Measurements from ENCODE around the gene IL1B.
"Not testable (repeated sequence)": the region's sequence is repeated elsewhere in the genome, so short reads cannot be mapped to it uniquely, and the experiment has no call there.

IL1B gene

GRCh38 chr2:112836695-112837117 is at the start of gene IL1B:
TSS of gene IL1B (minus strand) at chr2:112836779. CDS start at chr2:112836229, 550 bp downstream.
- no peak for DNase-seq

DNA sequence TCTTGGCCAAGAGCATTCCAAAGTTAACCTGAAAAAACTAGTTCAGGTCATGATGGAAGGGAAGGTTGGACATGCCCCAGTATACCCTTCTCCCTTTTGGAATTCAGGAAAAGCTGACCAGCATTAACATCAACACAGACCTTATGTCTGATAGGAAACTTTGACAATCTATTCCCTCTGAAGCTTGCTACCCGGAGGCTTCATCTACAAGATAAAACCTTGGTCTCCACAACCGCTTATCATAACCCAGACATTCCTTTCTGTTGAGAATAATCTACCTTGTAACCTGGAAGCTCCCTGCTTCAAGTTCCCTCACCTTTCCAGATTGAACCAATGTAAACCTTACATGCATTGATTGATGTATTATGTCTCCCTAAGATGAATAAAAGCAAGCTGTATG is 49.7 kb upstream of the IL1B start:
- no peak for DNase-seq

GRCh38 chr2:112885506-112885902 is 48.9 kb upstream of the IL1B start:
- DNase-seq: no peak

GRCh38 chr2:112884869-112885505 is 48.4 kb upstream of the IL1B start:
- peak; percentile 79 for DNase-seq

DNA sequence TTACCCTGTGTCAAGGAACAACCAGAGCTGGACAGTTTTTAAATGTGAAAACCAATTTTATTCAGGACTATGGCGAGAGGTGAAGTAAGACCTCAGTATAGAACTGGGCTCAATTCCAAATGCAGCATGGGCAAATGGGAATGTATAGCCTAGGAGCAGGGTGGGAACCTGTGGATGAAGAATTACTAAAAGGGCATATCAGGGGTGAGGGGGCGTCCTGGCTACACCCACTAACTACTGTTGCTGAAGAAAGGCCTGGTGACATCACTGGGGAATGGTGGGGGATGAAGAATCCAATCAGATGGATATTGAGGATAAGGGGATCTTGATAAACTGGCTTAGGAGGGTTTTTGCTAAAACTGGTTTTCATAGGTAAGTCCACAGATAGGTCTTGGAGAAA is 47.1 kb upstream of the IL1B start:
- no peak for DNase-seq

GRCh38 chr2:112881217-112881985 is 44.8 kb upstream of the IL1B start:
- DNase-seq: peak; percentile 53

DNA sequence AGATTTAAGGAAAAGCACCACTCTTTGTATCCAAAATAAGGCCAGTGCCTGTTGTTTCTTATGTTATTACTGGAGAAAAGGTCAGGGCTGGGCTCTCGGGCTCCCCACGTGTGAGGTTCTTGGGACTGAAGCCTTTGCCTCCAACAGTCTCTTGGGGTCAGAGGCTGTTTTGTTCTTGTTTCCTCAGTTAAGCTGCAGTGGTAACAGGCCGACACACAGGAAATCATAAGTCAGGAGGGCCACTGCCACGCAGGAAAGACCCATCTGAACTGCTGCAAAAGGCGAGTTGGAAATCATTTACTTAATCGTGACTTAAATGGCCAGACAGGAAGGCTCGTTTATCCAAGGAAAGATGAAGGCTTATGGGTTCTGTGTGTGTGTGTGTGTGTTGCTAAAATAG is 44.1 kb upstream of the IL1B start:
- DNase-seq: no peak

DNA sequence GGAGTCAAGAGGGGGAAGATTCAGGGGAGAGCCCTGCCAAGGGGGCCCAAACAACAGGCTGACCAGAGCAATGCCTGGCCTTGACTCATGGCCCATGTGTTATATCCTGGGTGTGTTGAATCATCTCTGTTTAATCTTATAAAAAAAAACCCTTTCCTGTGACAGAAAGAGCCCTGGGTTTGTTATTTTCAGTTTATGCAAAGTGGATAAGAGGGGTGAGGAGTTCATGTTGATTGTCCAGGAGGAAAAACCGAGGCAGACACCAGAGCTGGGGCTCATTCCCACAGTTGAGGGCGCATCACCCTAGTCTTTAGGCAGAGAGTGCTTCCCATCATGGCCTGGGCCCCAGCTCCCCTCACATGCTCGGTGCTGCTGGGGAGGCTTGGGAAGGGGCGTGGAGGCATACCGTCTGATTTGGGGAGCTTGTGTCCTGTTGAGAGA is 43.5 kb upstream of the IL1B start:
- no peak for DNase-seq

DNA sequence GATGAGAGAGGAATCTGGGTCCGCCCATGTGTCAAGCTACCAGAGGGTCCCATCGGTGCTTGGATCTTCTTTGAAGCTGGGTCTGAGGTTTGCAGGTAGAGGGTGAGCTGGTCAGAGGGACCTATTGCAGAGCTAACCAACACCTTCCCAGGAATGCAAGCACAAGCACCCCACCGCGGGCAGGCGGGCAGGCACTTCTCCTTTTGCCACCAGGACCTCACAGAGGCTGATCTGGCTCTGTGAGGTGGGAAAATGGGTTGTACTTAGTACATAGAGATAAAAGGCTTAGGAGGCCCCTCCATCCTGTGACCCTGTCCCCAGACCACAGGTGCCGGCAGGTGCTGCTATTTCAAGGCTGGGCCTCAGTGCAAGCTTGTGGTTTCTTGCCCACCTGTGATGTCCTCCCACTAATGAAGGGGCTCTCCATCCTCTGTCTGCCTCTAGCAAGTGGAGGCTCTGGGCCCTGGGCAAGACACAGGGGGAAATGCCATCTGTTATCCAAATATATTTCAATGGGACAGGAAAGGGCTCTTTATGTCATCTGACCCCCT is 43.0 kb upstream of the IL1B start:
- no peak for DNase-seq

GRCh38 chr2:112877423-112877822 is 40.8 kb upstream of the IL1B start:
- no peak for DNase-seq

DNA sequence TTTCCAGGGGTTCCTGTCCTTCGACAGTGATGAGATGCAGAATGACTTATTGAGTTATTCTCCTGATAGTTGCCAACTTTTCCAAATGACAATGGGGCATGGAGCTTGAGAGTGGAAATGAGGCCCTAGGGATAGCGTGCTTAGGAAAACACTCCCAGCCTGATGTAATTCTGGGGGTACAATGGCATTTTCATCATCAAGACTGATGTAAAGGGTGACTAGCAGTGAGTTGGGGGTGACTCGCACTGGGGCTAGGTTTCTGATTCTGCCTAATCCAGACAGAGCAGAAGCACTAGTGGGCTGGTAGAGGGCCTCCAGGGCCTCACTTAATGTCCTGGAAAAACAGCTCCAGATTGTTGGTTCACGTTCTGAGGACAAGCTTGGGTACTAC is 40.4 kb upstream of the IL1B start:
- DNase-seq: no peak

GRCh38 chr2:112876257-112876970 is 39.8 kb upstream of the IL1B start:
- no peak for DNase-seq

GRCh38 chr2:112870841-112871835 is 34.6 kb upstream of the IL1B start:
- no peak for DNase-seq

GRCh38 chr2:112869258-112869842 is 32.8 kb upstream of the IL1B start:
- peak; percentile 44 for DNase-seq

DNA sequence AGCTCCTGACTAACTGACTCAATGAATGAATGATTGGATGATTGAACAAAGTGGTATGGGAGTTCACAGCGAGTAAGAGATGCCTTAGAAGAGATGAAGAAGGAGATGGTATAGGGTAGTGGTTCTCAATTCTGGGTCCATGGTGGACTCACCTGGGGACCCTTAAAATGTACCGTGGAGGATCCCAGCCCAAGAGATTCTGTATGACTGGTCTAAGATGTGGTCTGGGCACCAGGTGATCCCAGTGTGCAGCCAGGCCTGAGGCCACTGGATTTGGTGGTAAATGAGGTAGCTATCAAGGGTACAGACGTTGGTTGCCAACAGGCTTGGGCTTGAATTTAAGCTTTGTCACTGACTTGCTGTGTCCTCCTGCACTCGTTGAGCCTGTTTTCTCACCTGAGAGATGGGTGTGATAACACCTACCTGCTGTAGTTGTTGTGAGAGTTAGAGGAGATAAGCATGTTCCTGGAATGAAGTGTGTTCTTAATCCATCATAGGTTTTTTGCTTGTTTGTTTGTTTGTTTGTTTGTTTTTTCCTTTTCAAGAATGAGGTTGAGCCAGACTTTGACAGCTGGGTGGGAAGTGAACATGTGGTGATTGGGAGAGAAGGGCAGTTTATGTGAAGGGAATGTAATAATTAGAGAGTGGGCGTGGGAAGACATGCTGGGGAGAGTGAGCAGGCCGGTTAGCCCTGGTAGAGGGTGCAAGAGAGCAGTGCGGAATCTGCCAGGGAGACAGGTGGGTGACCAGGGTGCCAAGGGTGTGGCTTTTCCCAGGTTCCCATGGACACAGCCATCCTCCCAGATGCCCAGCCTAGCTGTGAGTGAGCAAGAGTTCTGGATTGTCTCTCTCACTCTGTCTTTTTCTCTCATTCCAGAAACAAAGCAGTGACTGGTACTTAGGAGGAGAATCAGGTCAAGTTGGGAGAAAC is 31.4 kb upstream of the IL1B start:
- no peak for DNase-seq

GRCh38 chr2:112866128-112866835 is 29.7 kb upstream of the IL1B start:
- DNase-seq: no peak

GRCh38 chr2:112864072-112864471 is 27.5 kb upstream of the IL1B start:
- DNase-seq: no peak

DNA sequence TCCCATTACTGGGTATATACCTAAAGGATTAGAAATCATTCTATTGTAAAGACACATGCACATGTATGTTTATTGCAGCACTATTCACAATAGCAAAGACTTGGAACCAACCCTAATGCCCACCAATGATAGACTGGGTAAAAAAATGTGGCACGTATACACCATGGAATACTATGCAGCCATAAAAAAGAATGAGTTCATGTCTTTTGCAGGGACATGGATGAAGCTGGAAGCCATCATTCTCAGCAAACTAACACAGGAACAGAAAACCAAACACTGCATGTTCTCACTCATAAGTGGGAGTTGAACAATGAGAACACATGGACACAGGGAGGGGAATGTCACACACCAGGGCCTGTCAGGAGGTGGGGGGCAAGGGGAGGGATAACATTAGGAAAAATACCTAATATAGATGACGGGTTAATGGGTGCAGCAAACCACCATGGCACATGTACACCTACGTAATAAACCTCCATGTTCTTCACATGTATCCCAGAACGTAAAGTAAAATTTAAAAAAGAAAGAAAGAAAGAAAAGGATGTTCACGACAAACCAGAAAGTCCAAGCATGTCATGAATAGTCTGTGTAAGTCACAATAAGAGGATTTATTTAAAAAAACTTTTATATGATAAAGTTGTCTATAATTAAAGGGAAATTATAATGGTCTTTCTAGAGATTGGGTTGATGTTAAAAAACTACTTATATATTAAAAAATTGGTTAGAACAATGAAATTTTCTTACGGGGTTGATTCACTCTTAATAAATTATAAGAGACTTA is 23.0 kb upstream of the IL1B start:
- not testable (repeated sequence) for DNase-seq

DNA sequence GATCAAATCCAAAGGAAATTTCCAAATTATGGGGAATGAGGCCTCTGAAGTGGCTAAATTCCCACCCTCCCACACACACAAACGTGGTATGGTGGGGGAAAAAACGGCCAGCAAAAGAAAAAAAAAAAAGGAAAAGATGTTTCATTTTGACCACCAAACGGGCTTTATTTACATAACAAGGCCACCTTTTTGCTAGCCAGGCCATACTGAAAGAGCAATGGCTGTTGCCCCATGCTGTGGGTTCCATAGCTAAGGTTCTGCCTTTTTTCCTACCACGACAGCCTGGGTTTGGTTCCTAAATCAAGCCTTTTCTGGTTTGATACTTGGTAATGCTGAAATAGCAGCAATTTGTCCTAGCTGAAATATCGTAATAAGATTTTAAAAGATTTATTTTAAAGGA is 14.0 kb upstream of the IL1B start:
- DNase-seq: no peak

Measured in stimulated activated CD4-positive, alpha-beta T cell treated with anti-CD3 and anti-CD28 coated beads, Interleukin-15, amount 100 ng/mL, for 24 hours (primary cell).